ENCODE data around the gene ADCY1. TPM values are rescaled to one million over a fixed set of nuclear protein-coding genes. Genes with fewer than 3 reads are reported as not detected.

The ADCY1 gene
- total RNA-seq, 1 donor from 2014 or later, result 2.4 TPM

GRCh38 chr7:45708046-45708950 lies 134.1 kb downstream of the ADCY1 start:
- Histone ChIP-seq H3K4me3 (no peak overlapping the region), H3K4me1 (no peaks in the 10 kb centered on the region), H3K36me3 (no peaks in the 10 kb centered on the region), H3K27ac (no peak overlapping the region), H3K9me3 (no peaks in the 10 kb centered on the region), H3K27me3 (ENCODE audit: low read depth) (no peaks in the 10 kb centered on the region)
- TF ChIP-seq, protein P1, sequence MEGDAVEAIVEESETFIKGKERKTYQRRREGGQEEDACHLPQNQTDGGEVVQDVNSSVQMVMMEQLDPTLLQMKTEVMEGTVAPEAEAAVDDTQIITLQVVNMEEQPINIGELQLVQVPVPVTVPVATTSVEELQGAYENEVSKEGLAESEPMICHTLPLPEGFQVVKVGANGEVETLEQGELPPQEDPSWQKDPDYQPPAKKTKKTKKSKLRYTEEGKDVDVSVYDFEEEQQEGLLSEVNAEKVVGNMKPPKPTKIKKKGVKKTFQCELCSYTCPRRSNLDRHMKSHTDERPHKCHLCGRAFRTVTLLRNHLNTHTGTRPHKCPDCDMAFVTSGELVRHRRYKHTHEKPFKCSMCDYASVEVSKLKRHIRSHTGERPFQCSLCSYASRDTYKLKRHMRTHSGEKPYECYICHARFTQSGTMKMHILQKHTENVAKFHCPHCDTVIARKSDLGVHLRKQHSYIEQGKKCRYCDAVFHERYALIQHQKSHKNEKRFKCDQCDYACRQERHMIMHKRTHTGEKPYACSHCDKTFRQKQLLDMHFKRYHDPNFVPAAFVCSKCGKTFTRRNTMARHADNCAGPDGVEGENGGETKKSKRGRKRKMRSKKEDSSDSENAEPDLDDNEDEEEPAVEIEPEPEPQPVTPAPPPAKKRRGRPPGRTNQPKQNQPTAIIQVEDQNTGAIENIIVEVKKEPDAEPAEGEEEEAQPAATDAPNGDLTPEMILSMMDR (IDR thresholded peaks at IDR 0.05), result no peak
- DNase-seq (no peak), ATAC-seq (no peak)
- intact Hi-C loops (cut with DNase I), result no loop called here

GRCh38 chr7:45709168-45710042 lies 135.2 kb downstream of the ADCY1 start:
- intact Hi-C loops (cut with DNase I), result no loop called here
- ATAC-seq (peak; percentile 59 to 77), DNase-seq (no peak)
- H3K9me3 ChIP-seq, result no peaks in the 10 kb centered on the region
- H3K4me3 ChIP-seq, result no peak overlapping the region
- no peaks in the 10 kb centered on the region for H3K36me3 ChIP-seq
- H3K27ac ChIP-seq, result peak overlapping the region; percentile 36
- H3K27me3 ChIP-seq (ENCODE audit: low read depth), result no peaks in the 10 kb centered on the region
- H3K4me1 ChIP-seq, result no peaks in the 10 kb centered on the region
- TF ChIP-seq, protein P1 (IDR thresholded peaks at IDR 0.05), result no peak

GRCh38 chr7:45710271-45711160 lies 136.3 kb downstream of the ADCY1 start:
- ATAC-seq (no peak), DNase-seq (no peak)
- Histone ChIP-seq H3K4me3 (no peak overlapping the region), H3K4me1 (no peaks in the 10 kb centered on the region), H3K9me3 (no peaks in the 10 kb centered on the region), H3K27ac (no peak overlapping the region), H3K27me3 (ENCODE audit: low read depth) (no peaks in the 10 kb centered on the region), H3K36me3 (no peaks in the 10 kb centered on the region)
- intact Hi-C loops (cut with DNase I), result no loop called here
- TF ChIP-seq, protein P1 (IDR thresholded peaks at IDR 0.05), result no peak

DNA sequence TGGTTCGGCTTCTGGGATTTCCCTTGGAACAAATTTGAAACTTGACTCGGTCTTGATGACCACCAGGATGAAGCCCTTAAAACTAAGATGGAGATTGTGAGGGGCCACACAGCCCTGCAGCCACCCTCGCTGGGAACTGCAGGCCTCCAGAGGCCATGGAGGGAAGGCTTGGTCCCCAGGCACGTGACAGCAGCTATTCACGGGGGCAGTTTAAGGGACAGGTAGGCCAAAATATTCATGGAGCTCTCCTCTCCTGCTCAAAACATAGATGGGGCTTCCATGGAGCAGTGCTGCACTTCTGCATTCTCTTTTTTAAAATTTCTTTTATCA lies 137.0 kb downstream of the ADCY1 start:
- TF ChIP-seq, protein P1 (IDR thresholded peaks at IDR 0.05), result no peak
- H3K36me3 ChIP-seq, result no peaks in the 10 kb centered on the region
- DNase-seq (no peak), ATAC-seq (no peak)
- no peak overlapping the region for H3K4me3 ChIP-seq
- no peak overlapping the region for H3K27ac ChIP-seq
- H3K27me3 ChIP-seq (ENCODE audit: low read depth), result no peaks in the 10 kb centered on the region
- no peaks in the 10 kb centered on the region for H3K9me3 ChIP-seq
- H3K4me1 ChIP-seq, result no peaks in the 10 kb centered on the region
- intact Hi-C loops (cut with DNase I), result no loop called here
